H9 (cell line): ENCODE results near the gene FOXI2. TPM values are rescaled to one million over a fixed set of nuclear protein-coding genes. Genes with fewer than 3 reads are reported as not detected.

ENCODE experiments used
- DNase-seq: peaks from one replicate; pipeline ENCODE4 v3.0.0-alpha.2; 2017
- H2AFZ ChIP-seq: one replicate; pipeline ENCODE4 v1.6.1; 2013; ENCODE audit warnings: mild to moderate bottlenecking, low read length, control low read depth, moderate library complexity
- H2AK5ac ChIP-seq: 2 replicates; pipeline ENCODE4 v1.6.1; 2013; ENCODE audit warnings: low read length, control low read depth, mixed read lengths; ENCODE audit not compliant: insufficient read length
- H2BK120ac ChIP-seq: one replicate; pipeline ENCODE4 v1.6.1; 2013; ENCODE audit warnings: low read depth, mild to moderate bottlenecking, low read length, control low read depth, inconsistent platforms; ENCODE audit not compliant: poor library complexity, severe bottlenecking
- H2BK12ac ChIP-seq: 2 replicates; pipeline ENCODE4 v1.6.1; 2013; ENCODE audit warnings: low read length, control low read depth, mixed read lengths, low read depth; ENCODE audit not compliant: insufficient read length
- H2BK15ac ChIP-seq: 2 replicates; pipeline ENCODE4 v1.6.1; 2013; ENCODE audit warnings: low read depth, low read length, control low read depth
- H2BK20ac ChIP-seq: one replicate; pipeline ENCODE4 v1.6.1; 2013; ENCODE audit warnings: low read depth, mild to moderate bottlenecking, low read length, control low read depth, inconsistent platforms; ENCODE audit not compliant: poor library complexity, severe bottlenecking
- H2BK5ac ChIP-seq: 2 replicates; pipeline ENCODE4 v1.6.1; 2013; ENCODE audit warnings: low read length, control low read depth, mixed read lengths; ENCODE audit not compliant: insufficient read length
- H3K14ac ChIP-seq: 2 replicates; pipeline ENCODE4 v1.6.1; 2013; ENCODE audit warnings: low read length, control low read depth; ENCODE audit not compliant: insufficient read depth
- H3K18ac ChIP-seq: 2 replicates; pipeline ENCODE4 v1.6.1; 2013; ENCODE audit warnings: low read depth, mild to moderate bottlenecking, mixed read lengths, low read length, control low read depth; ENCODE audit not compliant: insufficient read length
- H3K23ac ChIP-seq: 2 replicates; pipeline ENCODE4 v1.6.1; 2013; ENCODE audit warnings: low read length, control low read depth, mixed read lengths, low read depth; ENCODE audit not compliant: insufficient read length
- H3K23me2 ChIP-seq: 2 replicates; pipeline ENCODE4 v1.6.1; 2013; ENCODE audit warnings: low read depth, mild to moderate bottlenecking, mixed read lengths, low read length, control low read depth; ENCODE audit not compliant: insufficient read length, poor library complexity, severe bottlenecking
- H3K27ac ChIP-seq: 2 replicates; pipeline ENCODE4 v1.5.1; 2013; ENCODE audit warnings: low read length, control low read depth, mixed read lengths, low read depth; ENCODE audit not compliant: insufficient read length
- H3K27me3 ChIP-seq: 2 replicates; pipeline ENCODE4 v1.6.1; 2013; ENCODE audit warnings: low read length, control low read depth, inconsistent platforms; ENCODE audit not compliant: insufficient read depth
- H3K4ac ChIP-seq: 2 replicates; pipeline ENCODE4 v1.6.1; 2013; ENCODE audit warnings: low read depth, mild to moderate bottlenecking, control low read depth, inconsistent platforms, low read length, moderate library complexity
- H3K4me1 ChIP-seq: 2 replicates; pipeline ENCODE4 v1.6.1; 2013; ENCODE audit warnings: low read length, control low read depth, inconsistent platforms; ENCODE audit not compliant: insufficient read depth
- H3K4me2 ChIP-seq: 2 replicates; pipeline ENCODE4 v1.6.1; 2013; ENCODE audit warnings: low read length, control low read depth, mixed read lengths; ENCODE audit not compliant: insufficient read length, insufficient read depth
- H3K56ac ChIP-seq: 2 replicates; pipeline ENCODE4 v1.6.1; 2013; ENCODE audit warnings: low read depth, mild to moderate bottlenecking, mixed read lengths, low read length, control low read depth; ENCODE audit not compliant: insufficient read length
- H3K79me1 ChIP-seq: 2 replicates; pipeline ENCODE4 v1.6.1; 2013; ENCODE audit warnings: low read depth, mild to moderate bottlenecking, moderate library complexity, low read length, control low read depth, inconsistent platforms; ENCODE audit not compliant: insufficient read depth, poor library complexity, severe bottlenecking
- H3K79me2 ChIP-seq: 2 replicates; pipeline ENCODE4 v1.6.1; 2013; ENCODE audit warnings: low read length, control low read depth, inconsistent platforms; ENCODE audit not compliant: insufficient read depth
- H3K9ac ChIP-seq: 2 replicates; pipeline ENCODE4 v1.6.1; 2013; ENCODE audit warnings: low read length, control low read depth, mixed read lengths; ENCODE audit not compliant: insufficient read length; ENCODE audit errors: extremely low read depth
- H3K9me3 ChIP-seq: one replicate; pipeline ENCODE4 v1.6.1; 2013; ENCODE audit warnings: low read depth, low read length, inconsistent platforms; ENCODE audit not compliant: control insufficient read depth
- H3T11ph ChIP-seq: one replicate; pipeline ENCODE4 v1.6.1; 2013; ENCODE audit warnings: mild to moderate bottlenecking, low read length, control low read depth, inconsistent platforms
- H4K20me1 ChIP-seq: one replicate; pipeline ENCODE4 v1.6.1; 2013; ENCODE audit not compliant: control insufficient read depth, insufficient read length, insufficient read depth
- H4K5ac ChIP-seq: 2 replicates; pipeline ENCODE4 v1.6.1; 2013; ENCODE audit warnings: low read depth, mild to moderate bottlenecking, mixed read lengths, low read length, control low read depth; ENCODE audit not compliant: insufficient read length
- H4K8ac ChIP-seq: replicated peaks from 2 replicates; pipeline ENCODE4 v1.6.1; 2013; ENCODE audit warnings: low read length, control low read depth, mixed read lengths, low read depth; ENCODE audit not compliant: insufficient read length
- H4K91ac ChIP-seq: 2 replicates; pipeline ENCODE4 v1.6.1; 2013; ENCODE audit warnings: low read depth, mild to moderate bottlenecking, moderate library complexity, mixed read lengths, low read length, control low read depth; ENCODE audit not compliant: insufficient read length
- H3K27ac Mint-ChIP-seq, 3 experiments: 2 replicates in 2 of 3; 3 replicates in 1 of 3; pipeline ENCODE4 v1.8.0; 2020 to 2021; ENCODE audit warnings: mixed read lengths in 3 of 3, mild to moderate bottlenecking in 1 of 3, moderate library complexity in 1 of 3
- H3K27me3 Mint-ChIP-seq: 2 replicates; pipeline ENCODE4 v1.8.0; 2021; ENCODE audit warnings: low read depth, mild to moderate bottlenecking, moderate library complexity, mixed read lengths
- H3K36me3 Mint-ChIP-seq, 3 experiments: 2 replicates in 2 of 3; 3 replicates in 1 of 3; pipeline ENCODE4 v1.8.0; 2020 to 2021; ENCODE audit warnings: low read depth in 3 of 3, mixed read lengths in 3 of 3; ENCODE audit not compliant: insufficient read depth in 1 of 3
- H3K4me1 Mint-ChIP-seq, 2 experiments: 2 replicates each; pipeline ENCODE4 v1.8.0; 2020; ENCODE audit warnings: mixed read lengths in 2 of 2
- H3K4me3 Mint-ChIP-seq, 2 experiments: 2 replicates in 1 of 2; 3 replicates in 1 of 2; pipeline ENCODE4 v1.8.0; 2020 to 2021; ENCODE audit warnings: mild to moderate bottlenecking in 2 of 2, mixed read lengths in 2 of 2, moderate library complexity in 1 of 2
- H3K9me3 Mint-ChIP-seq, 2 experiments: 2 replicates in 1 of 2; 3 replicates in 1 of 2; pipeline ENCODE4 v1.8.0; 2020; ENCODE audit warnings: mild to moderate bottlenecking in 2 of 2, mixed read lengths in 2 of 2, moderate library complexity in 1 of 2
- CTCF ChIP-seq: fragments of 200-600 bp; sonication (generic); conservative IDR thresholded peaks from 3 replicates; pipeline ENCODE4 v1.8.0; 2021; ENCODE audit warnings: antibody characterized with exemption, mild to moderate bottlenecking
- WGBS: extraction: QIAGEN DNeasy Blood & Tissue Kit; methylation state at CpG from one replicate; pipeline ENCODE4 v1.1.7; 2013; ENCODE audit warnings: missing lambda C conversion rate, low lambda C conversion rate, mixed read lengths; ENCODE audit not compliant: insufficient read length; ENCODE audit errors: extremely low coverage; 5-methylcytosine and 5-hydroxymethylcytosine counted together
- total RNA-seq: library from RNA; stranded (reverse); gene quantifications from 2 replicates; pipeline ENCODE4 v1.2.1, GENCODE V29; 2021

FOXI2 gene
- total RNA-seq, 1 experiment from 2014 or later = 0.42 TPM

- no peaks in the 10 kb centered on the region for H3K79me1 ChIP-seq
- Mint-ChIP-seq H3K27me3 (no peaks in the 10 kb centered on the region; the same call in 1 of the 2 replicates), H3K27ac (no peak overlapping the region), H3K9me3 (no peaks in the 10 kb centered on the region; a peak in 1 of 5 replicates), H3K4me1 (no peaks in the 10 kb centered on the region), H3K36me3 (no peaks in the 10 kb centered on the region; a peak in 1 of 7 replicates), H3K4me3 (no peak overlapping the region)
- H3K23me2 ChIP-seq = no peaks in the 10 kb centered on the region
- no peak overlapping the region for H3K4ac ChIP-seq
- no peak overlapping the region for H3K9ac ChIP-seq
- no peak overlapping the region for H4K91ac ChIP-seq
- no peak overlapping the region for H2BK12ac ChIP-seq
- H3K14ac ChIP-seq = no peak overlapping the region
- no peak for DNase-seq
- no peaks in the 10 kb centered on the region for H3K79me2 ChIP-seq
- no peaks in the 10 kb centered on the region for H3K9me3 ChIP-seq
- no peak overlapping the region for H2BK20ac ChIP-seq
- H4K20me1 ChIP-seq = no peaks in the 10 kb centered on the region
- no peak overlapping the region for H4K8ac ChIP-seq
- H3K27ac ChIP-seq = no peak overlapping the region
- no peak overlapping the region for H2AK5ac ChIP-seq
- no CpG with 5 or more reads among the region's 2 CpGs for whole genome bisulfite sequencing
- no peak overlapping the region for H3K18ac ChIP-seq
- no peak overlapping the region for H2BK120ac ChIP-seq
- no peak overlapping the region for H2BK15ac ChIP-seq
- H3K4me1 ChIP-seq = no peaks in the 10 kb centered on the region; the same call in 1 of the 2 replicates
- no peak overlapping the region for H3K56ac ChIP-seq
- H4K5ac ChIP-seq = no peak overlapping the region
- H3K4me2 ChIP-seq = no peak overlapping the region
- no peaks in the 10 kb centered on the region for H3K27me3 ChIP-seq
- no peak overlapping the region for H2AFZ ChIP-seq
- no peak overlapping the region for H2BK5ac ChIP-seq
- H3K23ac ChIP-seq = no peak overlapping the region
- no peak overlapping the region for H3T11ph ChIP-seq
- TF ChIP-seq CTCF = no peak
Measured at GRCh38 chr10:127776816-127777215, 39.8 kb downstream of the FOXI2 start.
